ENCODE results near the gene NSD1. TPM values are rescaled to one million over a fixed set of nuclear protein-coding genes. Genes with fewer than 3 reads are reported as not detected.

NSD1 gene
- total and polyA plus RNA-seq, 2 of the 4 experiments (the other 2 are of a cell fraction) = 7.7 to 31.0 TPM

DNA sequence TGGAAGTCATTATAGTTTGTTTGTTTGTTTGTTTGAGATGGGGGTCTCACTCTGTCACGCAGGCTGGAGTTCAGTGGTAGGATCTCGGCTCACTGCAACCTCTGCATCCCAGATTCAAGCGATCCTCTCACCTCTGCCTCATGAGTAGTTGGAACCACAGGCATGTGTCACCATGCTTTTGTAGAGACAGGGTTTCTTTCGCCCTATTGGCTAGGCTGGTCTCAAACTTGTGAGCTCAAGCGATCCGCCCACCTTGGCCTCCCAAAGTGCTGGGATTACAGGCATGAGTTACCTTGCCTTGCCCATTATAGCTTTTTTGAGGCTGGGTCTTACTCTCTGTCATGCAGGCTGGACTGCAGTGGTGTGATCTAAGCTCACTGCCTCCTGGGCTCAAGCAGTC is 28.8 kb downstream of the NSD1 start:
- Histone ChIP-seq H2AK5ac (ENCODE audit: low read depth, low read length) (no peak overlapping the region), H4K8ac (ENCODE audit: low read depth in 2 of 2, low read length in 2 of 2) (no peak overlapping the region), H4K20me1 (ENCODE audit: insufficient read depth, low read length) (peaks cover 13% of the 10 kb centered on the region), H3K9ac (ENCODE audit: low read depth, low read length) (no peak overlapping the region), H2AK9ac (replicated peaks; ENCODE audit: low read depth, low read length, poor library complexity) (no peak overlapping the region), H3K56ac (ENCODE audit: extremely low read depth, insufficient read depth, low read length) (no peak overlapping the region), H4K91ac (ENCODE audit: insufficient read depth, low read depth, low read length) (no peak overlapping the region), H2BK5ac (ENCODE audit: low read depth, low read length, poor library complexity, severe bottlenecking) (no peak overlapping the region), H3K23ac (ENCODE audit: low read depth, low read length) (no peak overlapping the region), H2BK120ac (ENCODE audit: low read depth, low read length) (no peak overlapping the region), H3K4me3 (ENCODE audit: insufficient read depth, low read depth, low read length) (no peak overlapping the region), H3K18ac (ENCODE audit: low read depth, low read length) (no peak overlapping the region), H3K14ac (replicated peaks; ENCODE audit: low read depth, low read length) (no peak overlapping the region), H2BK15ac (ENCODE audit: low read depth, low read length) (no peak overlapping the region), H3K27ac (ENCODE audit: insufficient read depth, low read length) (no peak overlapping the region), H3K79me1 (ENCODE audit: low read depth in 1 of 2, low read length in 2 of 2) (peaks cover 24 to 72% of the 10 kb centered on the region in 2 experiments), H2BK20ac (ENCODE audit: low read depth, low read length) (no peak overlapping the region), H3K36me3 (ENCODE audit: control insufficient read depth, insufficient read depth, low read length) (peaks cover 14% of the 10 kb centered on the region), H4K5ac (ENCODE audit: low read depth, low read length) (no peak overlapping the region), H3K4ac (ENCODE audit: low read depth, low read length) (no peak overlapping the region), H3K4me1 (ENCODE audit: control insufficient read depth, insufficient read depth, low read length) (no peaks in the 10 kb centered on the region), H3K4me2 (ENCODE audit: low read depth, low read length) (no peak overlapping the region), H3K27me3 (ENCODE audit: control insufficient read depth, insufficient read depth, low read length) (no peaks in the 10 kb centered on the region), H2AFZ (replicated peaks; ENCODE audit: low read length, poor library complexity) (no peak overlapping the region), H3K9me1 (ENCODE audit: insufficient read depth, low read length) (peaks cover 4% of the 10 kb centered on the region), H3K9me3 (ENCODE audit: control insufficient read depth, insufficient read depth, low read length) (no peaks in the 10 kb centered on the region)
- POLR2A ChIA-PET (ENCODE audit: unreplicated experiment) = no interaction called here
- DNase-seq (no peak), ATAC-seq (ENCODE audit: low read depth) (no peak)
- in situ Hi-C loops (cut with MboI; ENCODE audit: low sequenced_read_pairs) = no loop called here
- dilution Hi-C loops (cut with HindIII; ENCODE audit: low sequenced_read_pairs, unreplicated experiment) = no loop called here
- BruUV-seq (replicated peaks) = no TSS peak
- TF ChIP-seq RAD21 (IDR thresholded peaks at IDR 0.05; ENCODE audit: low read length) (no peak), SMC3 (IDR thresholded peaks at IDR 0.05; ENCODE audit: low read depth, low read length) (no peak), CEBPB (IDR thresholded peaks at IDR 0.05; ENCODE audit: low read depth, low read length) (no peak), CHD1 (IDR thresholded peaks at IDR 0.05; ENCODE audit: low read depth, low read length) (no peak), MXI1 (IDR thresholded peaks at IDR 0.05; ENCODE audit: borderline replicate concordance, low read depth, low read length) (no peak), RFX5 (IDR thresholded peaks at IDR 0.05; ENCODE audit: low read depth, low read length) (no peak), FOS (IDR thresholded peaks at IDR 0.05; ENCODE audit: low read depth, low read length) (no peak), RCOR1 (IDR thresholded peaks at IDR 0.05; ENCODE audit: insufficient replicate concordance, low read length) (no peak), MAFK (IDR thresholded peaks at IDR 0.05; ENCODE audit: low read depth, low read length) (no peak), BHLHE40 (IDR thresholded peaks at IDR 0.05; ENCODE audit: low read depth, low read length) (no peak), NFE2L2 (IDR thresholded peaks at IDR 0.05; ENCODE audit: low read depth, low read length) (no peak)
- TF ChIP-seq, protein P1, sequence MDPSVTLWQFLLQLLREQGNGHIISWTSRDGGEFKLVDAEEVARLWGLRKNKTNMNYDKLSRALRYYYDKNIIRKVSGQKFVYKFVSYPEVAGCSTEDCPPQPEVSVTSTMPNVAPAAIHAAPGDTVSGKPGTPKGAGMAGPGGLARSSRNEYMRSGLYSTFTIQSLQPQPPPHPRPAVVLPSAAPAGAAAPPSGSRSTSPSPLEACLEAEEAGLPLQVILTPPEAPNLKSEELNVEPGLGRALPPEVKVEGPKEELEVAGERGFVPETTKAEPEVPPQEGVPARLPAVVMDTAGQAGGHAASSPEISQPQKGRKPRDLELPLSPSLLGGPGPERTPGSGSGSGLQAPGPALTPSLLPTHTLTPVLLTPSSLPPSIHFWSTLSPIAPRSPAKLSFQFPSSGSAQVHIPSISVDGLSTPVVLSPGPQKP (IDR thresholded peaks at IDR 0.05; ENCODE audit: borderline replicate concordance, low read depth, low read length) = no peak
- TF ChIP-seq, protein P2, sequence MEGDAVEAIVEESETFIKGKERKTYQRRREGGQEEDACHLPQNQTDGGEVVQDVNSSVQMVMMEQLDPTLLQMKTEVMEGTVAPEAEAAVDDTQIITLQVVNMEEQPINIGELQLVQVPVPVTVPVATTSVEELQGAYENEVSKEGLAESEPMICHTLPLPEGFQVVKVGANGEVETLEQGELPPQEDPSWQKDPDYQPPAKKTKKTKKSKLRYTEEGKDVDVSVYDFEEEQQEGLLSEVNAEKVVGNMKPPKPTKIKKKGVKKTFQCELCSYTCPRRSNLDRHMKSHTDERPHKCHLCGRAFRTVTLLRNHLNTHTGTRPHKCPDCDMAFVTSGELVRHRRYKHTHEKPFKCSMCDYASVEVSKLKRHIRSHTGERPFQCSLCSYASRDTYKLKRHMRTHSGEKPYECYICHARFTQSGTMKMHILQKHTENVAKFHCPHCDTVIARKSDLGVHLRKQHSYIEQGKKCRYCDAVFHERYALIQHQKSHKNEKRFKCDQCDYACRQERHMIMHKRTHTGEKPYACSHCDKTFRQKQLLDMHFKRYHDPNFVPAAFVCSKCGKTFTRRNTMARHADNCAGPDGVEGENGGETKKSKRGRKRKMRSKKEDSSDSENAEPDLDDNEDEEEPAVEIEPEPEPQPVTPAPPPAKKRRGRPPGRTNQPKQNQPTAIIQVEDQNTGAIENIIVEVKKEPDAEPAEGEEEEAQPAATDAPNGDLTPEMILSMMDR (conservative IDR thresholded peaks at IDR 0.05; ENCODE audit: low read depth, low read length) = no peak
- WGBS, 2 experiments (ENCODE audit: extremely low coverage in 2 of 2, insufficient read length in 1 of 2) = no CpG with 5 or more reads among the region's 6 CpGs
- intact Hi-C loops (cut with micrococcal nuclease) = no loop called here
- CTCF ChIA-PET = no interaction called here

All from IMR-90 (cell line).